Measurements from ENCODE around the gene DOCK2. TPM values are rescaled to one million over a fixed set of nuclear protein-coding genes. Genes with fewer than 3 reads are reported as not detected.

DOCK2 gene
- total and polyA plus RNA-seq, 7 donors = 2.3 to 21.1 (median 12.5) TPM

DNA sequence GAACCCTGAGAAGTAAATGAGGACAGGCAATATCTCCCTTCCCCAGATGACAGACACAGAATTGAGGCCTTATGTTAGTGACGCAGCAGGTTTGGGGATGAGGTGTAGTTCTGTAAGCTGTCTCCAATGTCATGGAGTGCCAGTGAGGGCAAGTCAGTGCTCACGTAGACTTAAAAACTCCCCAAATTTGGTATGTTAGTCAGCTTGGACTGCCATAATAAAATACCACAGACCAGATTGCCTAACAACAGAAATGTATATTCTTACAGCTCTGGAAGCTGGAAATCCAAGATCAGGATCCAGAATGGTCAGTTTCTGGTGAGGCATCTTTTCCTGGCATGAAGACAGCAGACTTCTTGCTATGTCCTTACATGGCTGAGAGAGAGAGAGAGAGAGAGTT is 483.5 kb downstream of the DOCK2 start:
- H3K4me1 ChIP-seq = no peaks in the 10 kb centered on the region
- no peak overlapping the region for H3K27ac ChIP-seq
- intact Hi-C loops (cut with DNase I) = no loop called here
- WGBS, 2 donors = 94 to 95% methylated on average over 2 of the region's 2 CpGs
- no peaks in the 10 kb centered on the region for H3K36me3 ChIP-seq
- H3K4me3 ChIP-seq = no peak overlapping the region
- no peak for DNase-seq
- H3K9me3 ChIP-seq = peaks cover 0 to 1% (median 0%) of the 10 kb centered on the region in 4 donors
- TF ChIP-seq POLR2A (IDR thresholded peaks at IDR 0.05) = no peak
- TF ChIP-seq EP300 (IDR thresholded peaks at IDR 0.05) = no peak
- no peak for TF ChIP-seq POLR2AphosphoS5 (IDR thresholded peaks at IDR 0.05)
- TF ChIP-seq, protein P1, sequence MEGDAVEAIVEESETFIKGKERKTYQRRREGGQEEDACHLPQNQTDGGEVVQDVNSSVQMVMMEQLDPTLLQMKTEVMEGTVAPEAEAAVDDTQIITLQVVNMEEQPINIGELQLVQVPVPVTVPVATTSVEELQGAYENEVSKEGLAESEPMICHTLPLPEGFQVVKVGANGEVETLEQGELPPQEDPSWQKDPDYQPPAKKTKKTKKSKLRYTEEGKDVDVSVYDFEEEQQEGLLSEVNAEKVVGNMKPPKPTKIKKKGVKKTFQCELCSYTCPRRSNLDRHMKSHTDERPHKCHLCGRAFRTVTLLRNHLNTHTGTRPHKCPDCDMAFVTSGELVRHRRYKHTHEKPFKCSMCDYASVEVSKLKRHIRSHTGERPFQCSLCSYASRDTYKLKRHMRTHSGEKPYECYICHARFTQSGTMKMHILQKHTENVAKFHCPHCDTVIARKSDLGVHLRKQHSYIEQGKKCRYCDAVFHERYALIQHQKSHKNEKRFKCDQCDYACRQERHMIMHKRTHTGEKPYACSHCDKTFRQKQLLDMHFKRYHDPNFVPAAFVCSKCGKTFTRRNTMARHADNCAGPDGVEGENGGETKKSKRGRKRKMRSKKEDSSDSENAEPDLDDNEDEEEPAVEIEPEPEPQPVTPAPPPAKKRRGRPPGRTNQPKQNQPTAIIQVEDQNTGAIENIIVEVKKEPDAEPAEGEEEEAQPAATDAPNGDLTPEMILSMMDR (IDR thresholded peaks at IDR 0.05) = no peak
- H3K27me3 ChIP-seq = no peaks in the 10 kb centered on the region

DNA sequence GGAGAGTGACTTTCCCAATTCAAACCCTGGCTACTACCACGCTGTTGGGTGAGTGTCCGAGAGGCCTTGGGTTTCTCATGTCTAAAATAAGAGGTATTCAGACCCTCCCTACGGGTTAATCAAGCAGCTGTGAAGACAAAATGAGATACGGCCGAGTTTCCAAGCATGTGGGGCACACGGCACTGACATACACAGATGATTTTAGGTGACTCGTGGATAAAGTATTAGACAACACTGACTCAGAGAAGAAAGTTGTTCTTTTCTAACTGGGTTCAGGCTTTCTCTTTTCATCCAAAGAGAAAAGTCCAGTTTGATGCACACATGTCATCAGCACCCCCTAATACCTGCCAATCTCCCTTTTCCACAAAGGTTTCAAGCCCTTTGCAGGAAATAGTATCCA is 484.2 kb downstream of the DOCK2 start:
- TF ChIP-seq, protein P1 (IDR thresholded peaks at IDR 0.05) = no peak
- TF ChIP-seq POLR2A (IDR thresholded peaks at IDR 0.05) = no peak
- no peak for TF ChIP-seq POLR2AphosphoS5 (IDR thresholded peaks at IDR 0.05)
- TF ChIP-seq EP300 (IDR thresholded peaks at IDR 0.05) = no peak
- H3K4me3 ChIP-seq = no peak overlapping the region
- H3K4me1 ChIP-seq = no peaks in the 10 kb centered on the region
- no peaks in the 10 kb centered on the region for H3K27me3 ChIP-seq
- DNase-seq = no peak
- no peaks in the 10 kb centered on the region for H3K36me3 ChIP-seq
- intact Hi-C loops (cut with DNase I) = no loop called here
- 72 to 86% methylated on average over 7 of the region's 7 CpGs for WGBS, 2 donors
- peaks cover 0 to 3% (median 0%) of the 10 kb centered on the region in 4 donors for H3K9me3 ChIP-seq
- no peak overlapping the region for H3K27ac ChIP-seq

DNA sequence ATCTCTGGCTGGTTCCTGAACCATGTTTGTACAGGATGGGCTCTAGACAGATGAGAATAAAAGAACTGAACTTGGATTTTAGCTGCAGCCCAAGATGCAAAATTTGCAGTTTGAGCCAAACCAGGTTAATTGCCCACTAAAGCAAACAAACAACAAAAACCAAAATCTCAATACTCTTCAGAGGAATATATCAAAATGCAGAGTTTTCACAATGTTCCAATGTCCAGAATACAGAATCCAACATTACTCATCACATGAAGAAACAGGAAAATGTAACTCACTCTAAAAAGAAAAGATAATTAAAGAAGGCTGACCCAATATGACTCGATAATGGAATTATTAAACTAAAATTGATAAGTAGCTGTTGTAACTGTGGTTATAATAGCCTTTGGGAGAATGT is 489.0 kb downstream of the DOCK2 start:
- H3K4me3 ChIP-seq = no peak overlapping the region
- H3K27me3 ChIP-seq = no peaks in the 10 kb centered on the region
- peaks cover 0 to 10% (median 2%) of the 10 kb centered on the region in 4 donors for H3K9me3 ChIP-seq
- intact Hi-C loops (cut with DNase I) = no loop called here
- H3K27ac ChIP-seq = no peak overlapping the region
- TF ChIP-seq, protein P1 (IDR thresholded peaks at IDR 0.05) = no peak
- TF ChIP-seq POLR2AphosphoS5 (IDR thresholded peaks at IDR 0.05) = no peak
- no peak for TF ChIP-seq EP300 (IDR thresholded peaks at IDR 0.05)
- no peak for TF ChIP-seq POLR2A (IDR thresholded peaks at IDR 0.05)
- WGBS, 2 donors = 63 to 85% methylated on average over 1 of the region's 1 CpG
- no peak for DNase-seq
- no peaks in the 10 kb centered on the region for H3K36me3 ChIP-seq
- H3K4me1 ChIP-seq = no peaks in the 10 kb centered on the region

DNA sequence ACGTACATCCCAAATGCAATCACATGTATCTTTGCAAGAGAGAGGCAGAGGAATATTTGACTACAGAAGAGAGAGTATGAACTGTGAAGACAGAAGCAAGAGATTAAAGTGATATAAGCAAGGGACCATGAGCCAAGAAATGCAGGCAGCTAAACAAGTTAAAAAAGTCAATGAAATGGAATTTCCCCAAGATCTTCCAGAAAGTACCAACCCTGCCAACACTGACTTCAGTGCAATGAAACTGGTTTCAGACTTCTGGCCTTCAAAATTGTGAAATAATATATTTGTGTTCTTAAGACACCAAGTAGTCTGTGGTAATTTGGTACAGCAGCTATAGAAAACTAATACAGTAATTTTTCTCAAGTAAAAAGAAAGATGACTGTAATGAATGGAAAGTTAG is 489.6 kb downstream of the DOCK2 start:
- intact Hi-C loops (cut with DNase I) = no loop called here
- no peak for TF ChIP-seq POLR2A (IDR thresholded peaks at IDR 0.05)
- TF ChIP-seq POLR2AphosphoS5 (IDR thresholded peaks at IDR 0.05) = no peak
- TF ChIP-seq, protein P1 (IDR thresholded peaks at IDR 0.05) = no peak
- no peak for TF ChIP-seq EP300 (IDR thresholded peaks at IDR 0.05)
- WGBS, 2 donors = 38 to 74% methylated on average over 1 of the region's 1 CpG

DNA sequence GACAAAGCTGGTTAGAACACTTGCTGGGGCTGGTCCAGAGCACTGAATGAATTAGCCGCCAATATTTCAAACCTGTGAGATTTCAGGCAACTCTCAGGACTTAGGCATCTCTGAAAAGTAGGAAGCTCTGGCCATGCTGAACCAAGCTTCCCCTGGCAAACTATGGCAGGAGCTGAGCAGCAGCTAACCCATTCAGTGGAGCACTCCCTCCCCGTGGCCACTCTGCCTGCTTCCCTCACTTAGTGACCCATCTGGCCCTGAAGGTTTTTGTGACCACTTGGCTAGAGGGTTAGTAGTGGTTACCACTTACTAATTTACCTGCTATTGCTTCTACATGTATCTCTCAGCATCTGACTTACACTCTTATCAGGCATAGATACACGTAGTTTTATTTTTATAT is 494.2 kb downstream of the DOCK2 start:
- WGBS, 2 donors = 72 to 85% methylated on average over 3 of the region's 3 CpGs
- TF ChIP-seq, protein P1 (IDR thresholded peaks at IDR 0.05) = no peak
- TF ChIP-seq EP300 (IDR thresholded peaks at IDR 0.05) (no peak), POLR2AphosphoS5 (IDR thresholded peaks at IDR 0.05) (no peak), POLR2A (IDR thresholded peaks at IDR 0.05) (no peak)
- H3K9me3 ChIP-seq = peaks cover 0 to 7% (median 2%) of the 10 kb centered on the region in 4 donors

More for the DNA sequence above, 489.6 kb downstream of the DOCK2 start:
- no peak for DNase-seq
- Histone ChIP-seq H3K27me3 (no peaks in the 10 kb centered on the region), H3K4me3 (no peak overlapping the region), H3K36me3 (no peaks in the 10 kb centered on the region), H3K27ac (no peak overlapping the region), H3K9me3 (peaks cover 0 to 10% (median 2%) of the 10 kb centered on the region in 4 donors), H3K4me1 (no peaks in the 10 kb centered on the region)

More for the DNA sequence above, 494.2 kb downstream of the DOCK2 start:
- Histone ChIP-seq H3K27me3 (no peaks in the 10 kb centered on the region), H3K36me3 (no peaks in the 10 kb centered on the region), H3K27ac (no peak overlapping the region), H3K4me1 (no peaks in the 10 kb centered on the region), H3K4me3 (no peak overlapping the region)
- DNase-seq = no peak
- intact Hi-C loops (cut with DNase I) = no loop called here
